AG04450 (cell line): ENCODE measurements around the gene RIBC2. TPM values are rescaled to one million over a fixed set of nuclear protein-coding genes. Genes with fewer than 3 reads are reported as not detected.

Source experiments
- CTCF ChIA-PET: fragments of 300-600, 350-600 bp; formaldehyde crosslinking; extraction: SDS; loops from one replicate; lab custom pipeline; 2022; ENCODE audit warnings: antibody characterized with exemption, inconsistent platforms; lab: Charles Lee
- POLR2A ChIA-PET: fragments of 350-600 bp; formaldehyde crosslinking; extraction: SDS; loops from one replicate; lab custom pipeline; 2021; ENCODE audit warnings: antibody characterized with exemption, inconsistent platforms; lab: Yijun Ruan, JAX
- DNase-seq: peaks from one replicate; pipeline ENCODE4 v3.0.0-alpha.2; 2011; ENCODE audit warnings: low read depth, low spot score
- H3K27ac ChIP-seq: one replicate; pipeline ENCODE4 v1.5.1; 2012; ENCODE audit warnings: low read depth, low read length, control low read depth
- H3K27me3 ChIP-seq: one replicate; pipeline ENCODE4 v1.6.0; 2012; ENCODE audit warnings: low read length; ENCODE audit not compliant: control insufficient read depth, insufficient read depth
- H3K4me3 ChIP-seq: 2 replicates; pipeline ENCODE4 v1.5.1; 2011; ENCODE audit warnings: mild to moderate bottlenecking, low read depth, low read length, control low read depth
- H3K9me3 ChIP-seq: 2 replicates; pipeline ENCODE4 v1.5.1; 2012; ENCODE audit warnings: low read length; ENCODE audit not compliant: control insufficient read depth, insufficient read depth
- polyA plus RNA-seq: library from polyadenylated mRNA; depleted of rRNA; stranded (reverse); fragments of >200 nt; gene quantifications from 2 replicates; pipeline ENCODE4 v1.2.3, GENCODE V29; 2011
- TF ChIP-seq, protein P1 (sequence below): IDR thresholded peaks from 2 replicates; pipeline ENCODE4 v1.5.1; 2011; ENCODE audit warnings: low read depth, low read length, control low read depth, inconsistent platforms

The RIBC2 gene
- polyA plus RNA-seq, 1 experiment: 0.20 TPM

DNA sequence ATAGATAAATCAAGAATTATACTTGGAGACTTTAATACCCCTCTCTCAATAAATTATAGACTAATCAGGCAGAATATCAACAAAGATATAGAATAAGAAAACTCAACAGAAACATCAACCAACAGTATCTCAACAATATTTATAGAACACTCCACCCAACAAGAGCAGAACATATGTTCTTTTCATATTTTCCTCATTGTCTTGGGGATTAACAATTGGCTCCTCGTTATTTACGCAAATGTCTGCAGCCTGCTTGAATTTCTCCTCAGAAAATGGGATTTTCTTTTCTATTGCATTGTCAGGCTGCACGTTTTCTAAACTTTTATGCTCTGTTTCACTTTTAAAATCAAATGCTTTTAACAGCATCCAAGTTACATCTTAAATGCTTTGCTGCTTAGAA lies 52.1 kb downstream of the RIBC2 start:
- H3K4me3 ChIP-seq: no peak overlapping the region
- no peak overlapping the region for H3K27ac ChIP-seq
- no peaks in the 10 kb centered on the region for H3K27me3 ChIP-seq
- CTCF ChIA-PET: no interaction called here
- TF ChIP-seq, protein P1, sequence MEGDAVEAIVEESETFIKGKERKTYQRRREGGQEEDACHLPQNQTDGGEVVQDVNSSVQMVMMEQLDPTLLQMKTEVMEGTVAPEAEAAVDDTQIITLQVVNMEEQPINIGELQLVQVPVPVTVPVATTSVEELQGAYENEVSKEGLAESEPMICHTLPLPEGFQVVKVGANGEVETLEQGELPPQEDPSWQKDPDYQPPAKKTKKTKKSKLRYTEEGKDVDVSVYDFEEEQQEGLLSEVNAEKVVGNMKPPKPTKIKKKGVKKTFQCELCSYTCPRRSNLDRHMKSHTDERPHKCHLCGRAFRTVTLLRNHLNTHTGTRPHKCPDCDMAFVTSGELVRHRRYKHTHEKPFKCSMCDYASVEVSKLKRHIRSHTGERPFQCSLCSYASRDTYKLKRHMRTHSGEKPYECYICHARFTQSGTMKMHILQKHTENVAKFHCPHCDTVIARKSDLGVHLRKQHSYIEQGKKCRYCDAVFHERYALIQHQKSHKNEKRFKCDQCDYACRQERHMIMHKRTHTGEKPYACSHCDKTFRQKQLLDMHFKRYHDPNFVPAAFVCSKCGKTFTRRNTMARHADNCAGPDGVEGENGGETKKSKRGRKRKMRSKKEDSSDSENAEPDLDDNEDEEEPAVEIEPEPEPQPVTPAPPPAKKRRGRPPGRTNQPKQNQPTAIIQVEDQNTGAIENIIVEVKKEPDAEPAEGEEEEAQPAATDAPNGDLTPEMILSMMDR: no peak
- DNase-seq: no peak
- peaks cover 17% of the 10 kb centered on the region for H3K9me3 ChIP-seq
- POLR2A ChIA-PET: no interaction called here

DNA sequence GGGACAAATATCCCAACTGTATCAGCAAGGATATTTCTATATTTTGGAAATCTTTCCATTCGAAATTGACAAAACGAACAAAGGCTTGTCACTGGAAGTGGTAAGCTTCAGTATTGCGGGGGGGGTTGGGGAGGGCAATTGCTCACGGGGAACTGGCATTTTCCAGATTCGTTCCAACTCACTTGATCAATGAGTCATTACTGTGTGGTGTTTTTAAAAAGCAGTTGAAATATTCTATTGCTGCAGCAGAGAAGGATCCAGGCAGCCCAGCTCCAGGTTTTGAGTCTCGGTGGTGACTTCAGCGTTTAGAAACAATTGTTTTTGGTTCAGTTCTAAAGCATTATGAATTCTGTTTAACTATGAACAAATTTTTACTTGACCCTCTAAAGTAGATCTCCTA lies 55.4 kb downstream of the RIBC2 start:
- Histone ChIP-seq H3K27me3 (no peaks in the 10 kb centered on the region), H3K27ac (no peak overlapping the region), H3K9me3 (peaks cover 13% of the 10 kb centered on the region), H3K4me3 (no peak overlapping the region)
- ChIA-PET POLR2A (interaction anchor here (1.0 to 2.1 kb wide), 2 partner anchors 9 to 35 kb away, joined by 3 to 6 read pairs; no protein-coding TSS in a partner anchor), CTCF (no interaction called here)
- no peak for DNase-seq
- TF ChIP-seq, protein P1: no peak

DNA sequence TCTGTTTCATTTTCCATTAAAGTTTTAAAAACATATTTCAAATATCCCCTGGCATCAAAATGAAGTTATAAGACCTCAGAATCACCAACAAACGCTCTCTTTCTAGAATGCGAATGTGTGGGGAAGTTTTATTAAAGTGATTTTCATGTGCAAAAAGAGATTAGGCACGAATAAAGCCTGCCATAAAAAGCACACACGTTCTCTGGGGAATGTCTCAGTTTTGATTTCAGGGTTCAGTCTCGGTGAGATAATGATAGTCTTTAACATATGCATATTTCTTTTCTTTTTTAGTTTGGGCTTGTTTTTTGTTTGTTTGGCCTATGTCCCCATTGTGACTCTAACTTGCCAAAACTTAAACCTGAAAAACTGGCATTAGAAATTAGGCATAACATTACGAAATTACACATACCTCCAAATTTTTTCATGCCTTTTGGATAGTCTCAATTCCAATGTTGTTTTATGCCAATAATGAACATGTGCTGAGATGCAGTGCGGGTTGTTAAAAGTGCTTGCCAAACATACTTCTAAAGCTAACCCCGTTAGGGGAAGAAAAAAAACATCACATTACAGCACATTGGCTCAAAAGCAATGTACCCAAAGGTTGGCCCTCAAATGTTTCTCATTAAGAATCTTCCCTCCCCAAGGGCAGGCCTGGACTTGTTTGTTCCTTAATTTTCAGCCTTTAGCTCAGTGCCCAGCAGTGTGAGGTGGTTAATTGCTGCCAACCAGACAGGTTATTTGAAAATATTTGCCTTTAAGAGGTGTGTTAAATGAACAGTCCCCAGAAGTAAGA lies 56.0 kb downstream of the RIBC2 start:
- Histone ChIP-seq H3K27me3 (no peaks in the 10 kb centered on the region), H3K27ac (peak overlapping the region; percentile 72), H3K4me3 (no peak overlapping the region), H3K9me3 (peaks cover 13% of the 10 kb centered on the region)
- TF ChIP-seq, protein P1: no peak
- ChIA-PET CTCF (interaction anchor here (0.7 to 1.6 kb wide), 2 partner anchors 16 to 108 kb away, joined by 3 to 4 read pairs; no protein-coding TSS in a partner anchor), POLR2A (interaction anchor here (1.0 to 2.1 kb wide), 2 partner anchors 9 to 34 kb away, joined by 3 to 6 read pairs; no protein-coding TSS in a partner anchor)
- DNase-seq: no peak

DNA sequence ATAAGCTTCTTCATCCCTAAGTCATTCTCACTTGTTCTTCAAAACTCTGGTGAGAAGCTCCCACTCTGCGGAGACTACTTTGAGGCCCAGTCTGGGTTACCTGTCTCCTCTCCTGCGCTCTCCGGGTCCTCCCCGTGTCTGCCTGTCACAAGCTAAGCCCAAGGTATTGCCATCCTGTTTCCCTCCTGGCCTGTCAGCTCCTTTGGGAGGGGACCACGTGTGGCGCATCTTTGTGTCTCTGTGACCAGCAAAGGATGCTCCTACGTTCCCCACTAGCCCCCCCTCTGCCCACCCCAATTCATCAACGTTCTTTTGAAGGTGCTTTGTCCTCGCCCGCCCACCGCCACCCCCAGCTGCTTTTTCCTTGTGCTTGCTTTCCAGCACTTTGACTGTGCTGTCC lies 57.4 kb downstream of the RIBC2 start:
- no peak for DNase-seq

More for the DNA sequence above, 57.4 kb downstream of the RIBC2 start:
- POLR2A ChIA-PET: no interaction called here
- TF ChIP-seq, protein P1: no peak
- no peak overlapping the region for H3K27ac ChIP-seq
- peaks cover 13% of the 10 kb centered on the region for H3K9me3 ChIP-seq
- no peak overlapping the region for H3K4me3 ChIP-seq
- H3K27me3 ChIP-seq: no peaks in the 10 kb centered on the region
- CTCF ChIA-PET: interaction anchor here (1.6 kb wide), 1 partner anchor 107 kb away, joined by 3 read pairs; no protein-coding TSS in a partner anchor
